ENCODE data around the gene ANKRD55. TPM values are rescaled to one million over a fixed set of nuclear protein-coding genes. Genes with fewer than 3 reads are reported as not detected.
"Not testable (repeated sequence)": the region's sequence is repeated elsewhere in the genome, so short reads cannot be mapped to it uniquely, and the experiment has no call there.

Gene ANKRD55
- total and polyA plus RNA-seq, 11 donors = 0.11 to 0.15 TPM; not detected in 9

- TF ChIP-seq POLR2A (IDR thresholded peaks at IDR 0.05) = no peak
- TF ChIP-seq, protein P1, sequence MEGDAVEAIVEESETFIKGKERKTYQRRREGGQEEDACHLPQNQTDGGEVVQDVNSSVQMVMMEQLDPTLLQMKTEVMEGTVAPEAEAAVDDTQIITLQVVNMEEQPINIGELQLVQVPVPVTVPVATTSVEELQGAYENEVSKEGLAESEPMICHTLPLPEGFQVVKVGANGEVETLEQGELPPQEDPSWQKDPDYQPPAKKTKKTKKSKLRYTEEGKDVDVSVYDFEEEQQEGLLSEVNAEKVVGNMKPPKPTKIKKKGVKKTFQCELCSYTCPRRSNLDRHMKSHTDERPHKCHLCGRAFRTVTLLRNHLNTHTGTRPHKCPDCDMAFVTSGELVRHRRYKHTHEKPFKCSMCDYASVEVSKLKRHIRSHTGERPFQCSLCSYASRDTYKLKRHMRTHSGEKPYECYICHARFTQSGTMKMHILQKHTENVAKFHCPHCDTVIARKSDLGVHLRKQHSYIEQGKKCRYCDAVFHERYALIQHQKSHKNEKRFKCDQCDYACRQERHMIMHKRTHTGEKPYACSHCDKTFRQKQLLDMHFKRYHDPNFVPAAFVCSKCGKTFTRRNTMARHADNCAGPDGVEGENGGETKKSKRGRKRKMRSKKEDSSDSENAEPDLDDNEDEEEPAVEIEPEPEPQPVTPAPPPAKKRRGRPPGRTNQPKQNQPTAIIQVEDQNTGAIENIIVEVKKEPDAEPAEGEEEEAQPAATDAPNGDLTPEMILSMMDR (IDR thresholded peaks at IDR 0.05) = no peak
- H3K27ac ChIP-seq = no peak overlapping the region
Observed at GRCh38 chr5:56251440-56251839, 18.3 kb upstream of the ANKRD55 start.

DNA sequence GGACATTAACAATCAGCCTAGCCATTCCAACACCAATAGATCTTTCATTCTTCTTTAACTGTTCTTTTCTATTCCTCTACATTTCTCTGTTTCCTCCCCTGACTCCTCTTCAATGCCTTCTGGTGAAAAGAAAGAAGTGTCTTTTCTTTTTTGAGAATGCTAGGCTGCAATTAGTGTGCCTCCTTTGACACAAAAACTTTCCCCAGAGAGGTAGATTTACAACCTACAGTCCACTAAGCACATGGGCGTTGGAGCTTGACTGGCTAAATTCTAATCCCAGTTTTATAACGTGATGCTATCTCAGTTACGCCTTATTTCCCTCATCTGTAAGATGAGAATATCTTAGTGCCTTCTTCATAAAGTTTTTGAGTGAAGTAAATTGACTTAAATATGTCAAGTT lies 16.9 kb upstream of the ANKRD55 start:
- WGBS, 4 donors = 93 to 97% (median 93%) methylated on average over 3 of the region's 3 CpGs
- no peak for DNase-seq
- intact Hi-C loops (cut with DNase I) = no loop called here

More at GRCh38 chr5:56251440-56251839, 18.3 kb upstream of the ANKRD55 start:
- DNase-seq (no peak), ATAC-seq (no peak)
- H3K27me3 ChIP-seq = no peaks in the 10 kb centered on the region
- no peaks in the 10 kb centered on the region for H3K36me3 ChIP-seq
- H3K4me3 ChIP-seq = no peak overlapping the region
- H3K9me3 ChIP-seq = no peaks in the 10 kb centered on the region
- peaks cover 0 to 20% (median 0%) of the 10 kb centered on the region in 12 donors for H3K4me1 ChIP-seq
- intact Hi-C loops (cut with DNase I) = no loop called here

DNA sequence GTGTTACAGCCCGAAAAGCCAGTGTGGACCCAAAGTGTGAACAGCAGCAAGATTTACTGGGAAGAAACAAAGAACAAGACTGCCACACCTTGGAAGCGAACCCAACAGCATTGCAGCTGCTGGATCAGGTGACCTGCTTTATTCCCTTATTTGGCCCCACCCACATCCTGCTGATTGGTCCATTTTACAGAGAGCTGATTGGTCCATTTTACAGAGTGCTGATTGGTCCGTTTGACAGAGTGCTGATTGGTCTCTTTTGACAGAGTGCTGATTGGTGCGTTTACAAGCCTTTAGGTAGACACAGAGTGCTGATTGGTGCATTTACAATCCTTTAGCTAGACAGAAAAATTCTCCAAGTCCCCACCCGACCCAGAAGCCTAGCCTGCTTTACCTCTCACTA lies 16.0 kb upstream of the ANKRD55 start:
- WGBS, 4 donors = 77 to 97% (median 90%) methylated on average over 5 of the region's 5 CpGs
- DNase-seq; H3K27ac ChIP-seq; ATAC-seq; H3K4me3 ChIP-seq; H3K36me3 ChIP-seq; H3K27me3 ChIP-seq; H3K9me3 ChIP-seq; intact Hi-C loops (cut with DNase I): not testable (repeated sequence)
- H3K4me1 ChIP-seq = peaks cover 0 to 20% (median 0%) of the 10 kb centered on the region in 12 donors

More for the DNA sequence above, 16.9 kb upstream of the ANKRD55 start:
- H3K36me3 ChIP-seq = no peaks in the 10 kb centered on the region
- no peak overlapping the region for H3K4me3 ChIP-seq
- no peaks in the 10 kb centered on the region for H3K9me3 ChIP-seq
- no peak for TF ChIP-seq POLR2A (IDR thresholded peaks at IDR 0.05)
- TF ChIP-seq, protein P1 (IDR thresholded peaks at IDR 0.05) = no peak
- ATAC-seq = no peak
- peaks cover 0 to 20% (median 0%) of the 10 kb centered on the region in 12 donors for H3K4me1 ChIP-seq
- H3K27me3 ChIP-seq = no peaks in the 10 kb centered on the region
- no peak overlapping the region for H3K27ac ChIP-seq

GRCh38 chr5:56247592-56247991 lies 14.5 kb upstream of the ANKRD55 start:
- 35 to 47% (median 40%) methylated on average over 3 of the region's 3 CpGs for WGBS, 4 donors
- peaks cover 0 to 17% (median 0%) of the 10 kb centered on the region in 12 donors for H3K4me1 ChIP-seq
- H3K9me3 ChIP-seq = peaks cover 0 to 2% (median 0%) of the 10 kb centered on the region in 12 donors
- no peak overlapping the region for H3K4me3 ChIP-seq
- DNase-seq = no peak
- no peaks in the 10 kb centered on the region for H3K27me3 ChIP-seq
- no peak for ATAC-seq
- intact Hi-C loops (cut with DNase I) = no loop called here
- H3K36me3 ChIP-seq = no peaks in the 10 kb centered on the region
- TF ChIP-seq POLR2A (IDR thresholded peaks at IDR 0.05) = no peak
- TF ChIP-seq, protein P1 (IDR thresholded peaks at IDR 0.05) = no peak
- no peak overlapping the region for H3K27ac ChIP-seq

DNA sequence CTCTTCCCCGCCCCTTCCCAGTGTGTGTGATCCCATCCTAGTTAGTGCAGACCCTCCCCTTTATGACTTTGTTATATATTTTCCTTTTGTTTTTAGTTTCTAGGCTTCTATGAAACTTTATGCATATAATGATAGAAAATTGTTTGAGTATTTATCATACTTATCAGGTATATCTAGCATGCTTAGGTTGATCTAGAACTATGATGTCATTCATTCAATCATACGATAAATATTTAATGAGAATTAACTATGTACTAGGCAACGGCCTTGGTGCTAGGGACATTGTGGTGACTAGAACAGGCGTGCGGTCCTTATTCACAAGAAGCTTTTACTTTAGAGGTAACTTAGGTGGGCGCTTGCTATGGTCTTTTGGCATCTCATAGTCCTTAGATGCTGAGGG lies 13.6 kb upstream of the ANKRD55 start:
- no peak for ATAC-seq
- DNase-seq = no peak
- WGBS, 4 donors = 97 to 98% (median 98%) methylated on average over 6 of the region's 6 CpGs
- H3K4me3 ChIP-seq = no peak overlapping the region
- peaks cover 0 to 6% (median 0%) of the 10 kb centered on the region in 12 donors for H3K9me3 ChIP-seq
- H3K4me1 ChIP-seq = peaks cover 0 to 12% (median 0%) of the 10 kb centered on the region in 12 donors
- H3K27me3 ChIP-seq = no peaks in the 10 kb centered on the region
- H3K27ac ChIP-seq = no peak overlapping the region
- intact Hi-C loops (cut with DNase I) = no loop called here
- H3K36me3 ChIP-seq = no peaks in the 10 kb centered on the region
- TF ChIP-seq POLR2A (IDR thresholded peaks at IDR 0.05) = no peak
- TF ChIP-seq, protein P1 (IDR thresholded peaks at IDR 0.05) = no peak

Data from heart left ventricle (tissue), 16 donors.